Measurements from ENCODE around the gene DCAF10. TPM values are rescaled to one million over a fixed set of nuclear protein-coding genes. Genes with fewer than 3 reads are reported as not detected.
"Not testable (repeated sequence)": the region's sequence is repeated elsewhere in the genome, so short reads cannot be mapped to it uniquely, and the experiment has no call there.

DCAF10 gene
- total RNA-seq, 1 donor from 2014 or later = 29.7 TPM

DNA sequence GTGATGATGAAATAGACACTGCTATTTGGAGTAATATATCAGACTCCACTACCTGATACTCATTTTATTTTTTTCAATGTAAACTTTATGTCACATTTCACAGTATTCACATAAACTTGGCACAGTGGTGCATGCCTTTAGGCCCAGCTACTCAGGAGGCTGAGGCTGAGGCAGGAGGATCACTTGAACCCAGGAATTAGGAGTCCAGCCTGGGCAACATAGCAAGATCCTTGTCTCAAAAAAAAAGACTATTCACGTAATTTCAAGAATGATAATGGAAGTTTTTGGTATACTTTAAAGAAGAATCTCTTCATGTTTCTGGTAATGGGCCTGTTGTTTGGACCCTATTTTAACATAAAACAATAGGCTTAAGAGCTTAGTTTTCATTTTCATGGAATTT is 56.0 kb downstream of the DCAF10 start:
- DNase-seq (ENCODE audit: extremely low read depth, low read depth, low spot score) = no peak

DNA sequence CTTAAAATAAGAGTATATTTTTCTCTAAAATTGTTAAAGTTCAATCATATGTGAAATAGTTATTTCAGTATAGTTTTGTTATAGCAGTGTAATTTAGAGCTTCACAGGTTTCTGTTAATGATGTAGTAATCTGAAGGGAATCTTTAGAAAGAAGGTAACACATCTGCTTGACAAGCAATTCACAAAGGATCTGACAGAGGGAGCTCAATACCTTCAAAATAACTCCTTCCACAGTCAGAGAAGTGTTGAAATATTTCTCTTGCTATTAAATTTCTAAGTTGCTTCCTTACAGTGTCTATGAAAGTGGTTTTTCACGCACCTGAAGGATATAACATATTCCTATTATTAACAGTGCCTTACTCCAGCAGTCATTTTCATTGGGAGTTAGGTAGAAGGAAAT is 58.4 kb downstream of the DCAF10 start:
- no peak for DNase-seq (ENCODE audit: extremely low read depth, low read depth, low spot score)

- DNase-seq (ENCODE audit: extremely low read depth, low read depth, low spot score) = no peak
Measured at GRCh38 chr9:37862530-37862929, 61.9 kb downstream of the DCAF10 start.

GRCh38 chr9:37870081-37870798 is 69.6 kb downstream of the DCAF10 start:
- no peak for DNase-seq (ENCODE audit: extremely low read depth, low read depth, low spot score)

GRCh38 chr9:37870799-37871176 is 70.2 kb downstream of the DCAF10 start:
- no peak for DNase-seq (ENCODE audit: extremely low read depth, low read depth, low spot score)

GRCh38 chr9:37873955-37874354 is 73.4 kb downstream of the DCAF10 start:
- no peak for DNase-seq (ENCODE audit: extremely low read depth, low read depth, low spot score)

DNA sequence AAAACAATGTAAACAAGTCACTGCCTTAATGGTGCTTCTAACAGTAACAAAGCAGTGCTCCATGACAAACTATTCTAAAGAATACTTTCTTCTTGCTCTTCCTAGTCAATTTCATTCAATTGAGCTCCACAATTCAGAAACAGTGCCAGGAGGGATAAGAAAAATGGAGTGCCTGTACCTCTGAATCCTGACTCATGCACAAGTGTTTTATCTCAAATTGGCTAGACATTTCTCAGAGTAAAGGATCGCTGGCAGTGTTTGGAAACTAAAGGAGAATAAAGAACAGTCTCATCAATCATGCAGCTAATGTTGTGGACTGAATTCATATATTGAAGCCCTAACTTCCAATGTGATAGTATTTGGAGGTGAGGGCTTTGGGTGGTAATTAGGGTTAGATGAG is 75.8 kb downstream of the DCAF10 start:
- DNase-seq (ENCODE audit: extremely low read depth, low read depth, low spot score) = no peak

- no peak for DNase-seq (ENCODE audit: extremely low read depth, low read depth, low spot score)
Measured at GRCh38 chr9:37880916-37881479, 80.4 kb downstream of the DCAF10 start.

DNA sequence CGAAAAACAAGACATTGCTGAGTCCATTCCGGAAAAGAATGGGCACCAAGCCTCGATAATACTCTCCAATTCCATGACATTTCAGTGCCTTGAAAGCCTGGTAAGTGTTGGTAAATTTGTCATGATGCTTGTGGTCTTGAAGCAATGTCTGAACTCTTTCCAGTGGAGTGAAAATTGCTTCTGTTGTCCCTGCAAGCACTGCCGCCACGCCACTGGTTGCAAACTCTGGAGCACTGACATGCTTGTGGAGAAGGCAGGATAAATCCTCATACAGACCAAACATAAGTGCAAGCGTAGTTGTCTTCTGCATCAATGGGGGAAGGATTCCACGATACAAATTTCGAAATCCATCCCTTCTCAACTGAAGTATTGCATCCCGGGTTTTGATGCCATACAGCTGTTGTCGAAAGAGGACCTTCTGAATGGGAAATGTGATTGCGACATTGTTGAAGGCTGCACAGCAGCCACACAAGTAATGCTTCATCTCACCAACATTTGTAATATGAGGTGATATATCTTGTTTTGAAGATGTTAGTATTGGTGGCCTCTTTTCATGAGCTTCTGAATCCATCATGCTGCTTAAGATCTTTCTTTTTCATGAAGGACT is 87.5 kb downstream of the DCAF10 start:
- DNase-seq (ENCODE audit: extremely low read depth, low read depth, low spot score) = not testable (repeated sequence)

DNA sequence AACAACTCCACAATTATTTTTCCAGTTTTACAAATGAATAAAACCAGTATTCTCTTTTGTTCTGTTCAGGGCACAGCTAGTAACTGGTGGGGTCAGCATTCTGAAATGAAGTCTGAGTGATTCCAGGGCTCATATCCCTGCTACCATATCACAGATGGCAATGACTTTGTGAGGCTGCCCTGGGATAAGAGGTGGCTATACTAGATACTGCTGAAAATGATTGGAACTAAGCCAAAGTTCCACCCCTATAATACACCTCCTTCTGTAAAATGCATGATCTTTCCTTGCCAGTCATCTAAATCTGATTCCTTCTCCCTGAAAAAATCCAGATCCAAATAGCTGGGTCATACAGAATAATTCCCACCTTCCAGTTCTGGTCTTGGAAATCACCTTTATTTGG is 88.9 kb downstream of the DCAF10 start:
- no peak for DNase-seq (ENCODE audit: extremely low read depth, low read depth, low spot score)

DNA sequence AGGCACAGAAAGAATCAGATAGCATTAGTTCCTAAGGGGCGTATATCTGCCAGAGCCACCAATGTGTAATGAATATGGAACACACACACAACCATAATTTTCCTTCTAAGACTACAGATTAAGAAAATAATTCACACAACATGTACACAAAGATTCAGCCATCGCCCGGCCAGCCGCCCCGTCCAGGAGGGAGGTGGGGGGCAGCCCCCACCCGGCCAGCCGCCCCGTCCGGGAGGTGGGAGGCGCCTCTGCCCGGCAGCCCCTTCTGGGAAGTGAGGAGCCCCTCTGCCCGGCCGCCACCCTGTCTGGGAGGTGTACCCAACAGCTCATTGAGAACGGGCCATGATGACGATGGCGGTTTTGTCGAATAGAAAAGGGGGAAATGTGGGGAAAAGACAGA is 90.4 kb downstream of the DCAF10 start:
- not testable (repeated sequence) for DNase-seq (ENCODE audit: extremely low read depth, low read depth, low spot score)

GRCh38 chr9:37892063-37892462 is 91.5 kb downstream of the DCAF10 start:
- no peak for DNase-seq (ENCODE audit: extremely low read depth, low read depth, low spot score)

DNA sequence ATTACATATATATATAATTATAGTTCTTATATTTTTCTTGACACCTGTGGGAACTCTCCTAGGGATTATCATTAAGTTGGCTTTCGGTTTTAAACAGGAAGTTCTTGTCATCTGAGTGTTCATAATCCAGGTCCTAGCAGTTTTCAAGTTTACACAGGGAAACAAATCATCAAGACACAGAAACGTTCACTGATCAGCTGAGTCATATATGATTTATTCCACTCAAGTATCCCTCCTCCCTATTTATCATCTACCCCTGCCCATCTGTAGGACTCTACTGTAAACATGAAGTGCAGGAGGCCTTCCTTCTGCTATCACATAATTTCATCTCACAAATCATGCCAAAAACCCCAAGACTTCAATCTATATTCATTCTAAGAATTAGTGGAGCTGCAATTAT is 97.1 kb downstream of the DCAF10 start:
- no peak for DNase-seq (ENCODE audit: extremely low read depth, low read depth, low spot score)

- no peak for DNase-seq (ENCODE audit: extremely low read depth, low read depth, low spot score)
Measured at GRCh38 chr9:37899041-37899440, 98.4 kb downstream of the DCAF10 start.

GRCh38 chr9:37902131-37902530 is 101.5 kb downstream of the DCAF10 start:
- no peak for DNase-seq (ENCODE audit: extremely low read depth, low read depth, low spot score)

GRCh38 chr9:37902796-37903646 is 102.4 kb downstream of the DCAF10 start:
- DNase-seq (ENCODE audit: extremely low read depth, low read depth, low spot score) = no peak

DNA sequence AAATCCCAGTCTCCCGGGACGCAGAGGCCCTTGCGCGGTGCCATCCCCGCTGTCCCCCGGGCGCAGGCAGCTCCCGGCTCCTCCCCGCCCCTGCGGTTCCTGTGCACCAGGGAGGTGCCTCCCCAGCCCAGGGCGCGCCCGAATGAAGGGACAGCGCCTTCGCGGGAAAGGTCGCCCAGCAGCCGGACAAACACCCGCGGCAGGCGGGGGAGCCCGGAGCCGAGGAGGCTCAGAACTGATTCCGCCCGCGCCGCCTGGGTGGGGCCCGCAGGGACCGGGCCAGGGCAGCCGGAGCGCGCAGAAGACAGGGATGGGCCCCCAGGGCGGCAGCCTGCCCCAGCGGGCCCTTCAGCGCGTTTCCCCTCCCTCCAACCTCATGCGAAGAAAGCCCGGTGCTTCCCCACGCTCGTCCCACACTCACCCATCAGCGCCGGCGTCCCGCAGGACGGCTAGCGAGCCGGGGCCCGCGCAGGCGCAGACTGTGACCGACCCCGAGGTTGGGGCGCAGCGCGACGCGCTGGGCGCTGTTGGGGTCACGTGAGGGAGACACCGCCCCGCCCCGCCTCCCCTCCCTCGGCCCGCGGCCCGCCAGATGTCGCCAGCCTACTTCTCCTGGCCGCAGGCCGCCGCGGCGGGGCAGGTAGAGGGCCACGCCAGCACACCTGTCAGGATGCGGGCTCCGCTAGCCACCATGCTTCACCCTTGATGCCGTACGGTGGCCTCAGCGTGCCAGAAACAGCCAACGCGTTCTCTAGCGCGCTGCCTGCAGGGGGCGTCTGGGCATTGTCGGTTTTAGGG is 103.2 kb downstream of the DCAF10 start, which contains the start of gene SLC25A51:
TSS of gene SLC25A51 (minus strand) at position 481 of the 798 bp plus-strand sequence. CDS start 15,577 bp downstream, outside the sequence.
- peak; percentile 51 for DNase-seq (ENCODE audit: extremely low read depth, low read depth, low spot score)

GRCh38 chr9:37904445-37905130 is 104.0 kb downstream of the DCAF10 start:
- DNase-seq (ENCODE audit: extremely low read depth, low read depth, low spot score) = no peak

DNA sequence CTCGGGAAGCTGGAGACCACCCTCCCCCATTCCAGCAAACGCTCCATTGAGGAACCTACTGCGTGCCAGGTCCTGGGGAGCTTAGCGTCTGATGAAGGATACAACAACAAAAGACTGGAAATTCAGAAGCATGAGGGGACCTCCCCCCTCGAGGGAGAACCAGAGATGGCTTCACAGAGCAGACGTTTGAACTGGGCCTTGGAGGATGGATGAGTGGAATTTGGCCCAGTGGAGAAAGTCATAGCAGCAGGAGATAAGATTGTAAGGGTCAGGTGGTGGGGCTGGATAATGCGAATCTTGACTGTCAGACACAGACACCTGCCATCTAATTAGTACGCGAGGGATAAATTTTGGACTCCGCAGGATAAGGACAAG is 104.5 kb downstream of the DCAF10 start:
- no peak for DNase-seq (ENCODE audit: extremely low read depth, low read depth, low spot score)

- no peak for DNase-seq (ENCODE audit: extremely low read depth, low read depth, low spot score)
Measured at GRCh38 chr9:37905776-37906175, 105.2 kb downstream of the DCAF10 start.
